GM04504 (cell line): ENCODE data around the gene ZXDC.

Experiments used
- DNase-seq: peaks from one replicate; pipeline ENCODE4 v3.0.0-alpha.2; 2012; ENCODE audit warnings: low read depth

The ZXDC gene

DNA sequence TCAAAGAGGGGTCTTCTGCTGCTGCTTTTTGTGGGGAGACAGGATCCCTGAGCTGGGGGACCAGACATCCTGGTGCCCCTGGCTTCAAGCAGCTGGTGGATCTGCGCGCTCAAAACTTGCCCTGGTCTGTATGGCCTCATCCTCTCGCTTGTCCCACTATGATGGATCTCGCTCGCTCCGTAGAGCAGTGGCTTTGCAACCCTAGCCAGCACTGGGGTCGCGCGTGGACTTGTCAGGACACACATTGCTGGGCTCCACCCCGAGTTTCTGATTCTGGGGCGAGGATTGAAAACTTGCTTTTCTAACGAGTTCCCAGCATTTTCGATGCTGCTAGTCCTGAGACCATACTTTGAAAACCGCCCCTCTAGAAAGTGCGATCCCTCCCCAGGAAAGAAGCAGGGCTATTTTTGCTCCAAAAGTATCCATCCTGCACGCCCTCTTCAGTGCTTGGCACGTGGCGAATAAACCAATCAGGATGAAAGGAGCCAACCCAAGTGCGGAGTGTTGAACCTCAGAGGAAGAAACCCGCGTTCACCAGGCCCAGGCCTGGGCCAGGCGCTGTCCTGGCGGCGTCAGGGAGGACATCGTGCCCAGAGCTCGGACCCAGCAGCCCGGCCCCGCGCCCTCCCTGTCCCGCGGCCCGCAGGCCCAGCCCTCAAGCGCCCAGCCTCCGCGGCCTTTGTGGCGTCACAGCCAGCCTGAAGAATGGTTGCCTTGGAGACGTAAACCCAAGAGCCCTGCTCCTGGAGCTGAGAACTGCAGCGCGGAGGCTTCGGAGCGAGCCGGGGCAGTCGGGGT lies 81.3 kb downstream of the ZXDC start, which contains the start of gene CFAP100:
Gene CFAP100, plus strand, starts transcription at position 731 of the 798 bp plus-strand sequence. CDS start 1,092 bp downstream, outside the sequence.
- DNase-seq = no peak

DNA sequence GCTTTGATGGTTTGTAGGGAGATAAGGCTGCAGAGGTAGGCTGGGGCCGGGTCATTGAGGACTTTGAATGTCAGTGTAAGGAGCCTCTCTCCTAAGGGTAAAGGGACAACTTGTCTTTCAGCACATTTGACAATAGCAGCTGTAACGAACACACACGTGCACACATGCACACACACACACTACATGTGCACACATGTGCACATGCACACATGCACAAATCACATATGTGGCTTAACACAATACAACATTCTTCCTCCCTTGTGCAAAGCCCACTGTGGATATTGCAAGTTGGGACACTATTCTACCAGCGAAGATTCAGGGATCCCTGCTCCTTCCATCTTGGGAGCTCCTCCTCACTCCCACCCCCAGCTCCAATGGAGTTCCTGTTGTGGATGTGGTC lies 82.1 kb downstream of the ZXDC start:
- no peak for DNase-seq

DNA sequence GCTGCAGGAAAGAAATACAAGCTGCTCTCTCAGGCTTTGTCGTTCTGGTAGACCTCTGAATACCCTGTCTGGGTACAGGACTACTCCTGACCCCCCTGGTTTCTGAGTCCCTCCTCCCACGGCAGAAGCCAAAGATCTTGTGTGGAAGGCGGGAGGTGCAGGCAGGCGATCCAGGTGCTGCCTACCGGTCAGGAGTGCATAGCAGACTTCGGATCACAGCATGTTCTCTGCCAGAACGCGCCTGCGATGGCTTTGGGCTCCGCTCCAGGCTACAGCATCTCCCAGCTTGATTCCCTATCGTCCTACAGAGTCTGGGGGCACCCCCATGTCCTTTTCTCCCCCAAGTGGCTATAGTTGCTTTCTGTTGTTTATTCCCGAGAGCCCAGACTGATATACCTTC lies 83.4 kb downstream of the ZXDC start:
- no peak for DNase-seq

DNA sequence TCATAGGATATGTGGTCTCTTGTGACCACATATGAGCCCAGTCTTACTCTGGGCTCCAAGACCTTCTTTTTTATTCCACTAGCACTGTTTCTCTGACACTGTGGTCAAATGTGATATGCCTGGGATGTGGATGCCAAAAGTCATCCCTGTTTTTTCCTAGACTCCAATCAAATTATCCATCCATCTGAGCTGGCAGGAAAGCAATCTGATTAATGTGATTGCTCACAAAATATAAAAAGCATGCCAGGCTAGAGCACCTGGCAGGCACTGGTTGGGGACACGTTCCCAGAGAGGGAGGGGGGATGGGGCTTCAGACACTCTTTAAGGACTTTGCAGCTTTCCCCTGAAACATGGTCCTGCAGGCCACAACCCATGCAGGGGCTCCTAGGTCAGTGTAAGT lies 84.1 kb downstream of the ZXDC start:
- no peak for DNase-seq

DNA sequence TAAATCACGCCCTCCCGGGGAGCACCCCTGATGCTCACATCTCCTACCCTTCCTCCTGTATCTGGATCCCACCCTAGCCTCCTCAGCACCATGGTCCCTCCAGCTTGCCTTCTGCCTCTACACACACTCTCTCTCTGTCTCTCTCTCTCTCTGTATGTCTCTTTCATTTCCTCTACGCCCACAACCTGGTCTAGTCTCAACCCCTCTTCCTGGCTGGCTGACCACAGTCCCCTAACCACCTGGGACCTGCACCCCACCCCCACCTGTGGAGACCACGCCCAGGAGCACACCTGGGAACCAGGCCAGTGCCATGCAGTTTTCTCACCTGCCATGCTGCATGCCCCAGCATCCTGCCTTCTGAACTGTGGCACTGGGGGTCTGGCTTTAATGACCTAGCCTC lies 84.9 kb downstream of the ZXDC start:
- no peak for DNase-seq

DNA sequence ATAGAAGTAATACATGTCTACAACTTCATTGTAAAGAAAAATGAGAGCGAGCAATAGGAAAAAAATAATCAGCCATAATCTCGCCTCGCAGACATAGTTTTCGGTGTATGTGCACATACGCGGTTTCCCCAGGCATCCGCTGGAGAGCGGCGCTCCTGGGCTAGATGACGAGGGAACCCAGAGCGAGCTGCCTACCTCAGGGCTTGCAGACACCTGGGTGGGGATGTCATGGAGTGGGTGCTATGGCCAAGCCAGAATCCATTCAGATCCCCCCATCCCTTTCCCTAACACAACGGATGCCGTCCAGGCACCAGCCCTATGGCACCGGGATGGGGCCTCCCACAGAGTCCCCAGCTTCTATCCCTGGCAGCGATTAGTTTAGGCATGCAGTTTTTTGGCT lies 85.5 kb downstream of the ZXDC start:
- DNase-seq = no peak

DNA sequence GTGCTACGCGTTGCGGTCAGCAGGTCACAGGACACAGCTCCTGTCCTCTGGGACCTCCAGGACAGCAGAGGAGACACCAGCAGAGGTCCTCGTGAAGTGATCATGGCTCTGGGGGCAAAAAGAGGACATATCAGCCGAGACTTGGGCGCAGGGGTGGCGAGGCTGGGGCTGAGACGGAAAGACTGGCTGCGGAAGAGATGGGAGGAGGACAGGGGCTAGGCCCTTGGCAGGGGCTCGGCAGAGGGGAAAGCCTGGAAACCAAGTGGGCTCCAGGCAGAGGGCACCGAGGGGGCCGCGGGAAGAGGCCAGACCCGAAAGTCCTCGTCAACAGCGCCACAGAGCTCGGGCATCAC lies 85.9 kb downstream of the ZXDC start:
- DNase-seq = no peak

DNA sequence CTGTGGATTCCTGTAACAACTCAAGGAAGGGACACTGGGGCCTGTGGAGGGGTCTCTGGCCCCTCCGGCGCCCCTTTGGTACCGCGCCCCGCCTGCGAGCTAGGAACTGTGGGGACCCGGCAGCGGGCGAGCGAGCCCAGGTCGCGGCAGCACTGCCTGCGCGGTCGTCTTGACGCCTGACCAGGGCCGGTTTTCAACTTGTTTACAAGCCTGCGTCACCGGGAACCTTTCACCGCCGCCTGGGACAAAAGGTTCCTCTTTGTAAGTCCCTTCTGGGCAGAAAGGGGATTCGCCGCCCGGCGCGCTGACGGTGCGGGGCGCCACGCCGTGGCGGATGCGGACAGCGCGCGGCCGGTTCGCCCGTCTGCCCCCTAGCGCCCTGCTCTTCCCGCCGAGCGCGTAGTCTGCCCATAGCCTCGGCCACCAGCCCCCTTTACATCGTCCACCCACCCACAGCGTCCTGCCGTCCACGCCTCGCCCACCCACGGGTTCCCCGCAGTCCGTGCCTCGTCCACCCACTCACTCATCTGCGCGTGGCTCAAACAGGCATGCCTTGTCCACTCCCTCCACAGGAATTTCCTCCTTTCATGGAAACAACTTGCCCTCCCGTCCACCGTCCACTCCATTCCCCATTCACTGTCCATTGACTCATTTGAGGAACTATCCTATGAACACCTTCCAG lies 86.4 kb downstream of the ZXDC start:
- DNase-seq = peak; percentile 59
